Lower lobe of right lung (tissue), 2 donors: Measurements from ENCODE around the gene ACAP1. TPM values are rescaled to one million over a fixed set of nuclear protein-coding genes. Genes with fewer than 3 reads are reported as not detected.
"Not testable (repeated sequence)": the region's sequence is repeated elsewhere in the genome, so short reads cannot be mapped to it uniquely, and the experiment has no call there.

Experiments used
- ATAC-seq, 2 donors: fragments of 200-7000 bp; cut with Tn5 transposase; one replicate each; pipeline ENCODE4 v1.9.1; 2020 to 2022; ENCODE audit warnings: mild to moderate bottlenecking in 2 of 2, moderate library complexity in 2 of 2
- DNase-seq: peaks from one replicate; pipeline ENCODE4 v3.0.0-alpha.2; 2020
- H3K27ac ChIP-seq: fragments of 200-600 bp; one replicate; pipeline ENCODE4 v1.8.0; 2022
- H3K27me3 ChIP-seq: fragments of 200-600 bp; one replicate; pipeline ENCODE4 v1.8.0; 2022; ENCODE audit warnings: low read depth
- H3K36me3 ChIP-seq: fragments of 200-600 bp; one replicate; pipeline ENCODE4 v1.8.0; 2022; ENCODE audit warnings: mild to moderate bottlenecking
- H3K4me1 ChIP-seq: fragments of 200-600 bp; one replicate; pipeline ENCODE4 v1.8.0; 2022
- H3K4me3 ChIP-seq: fragments of 200-600 bp; one replicate; pipeline ENCODE4 v1.8.0; 2022; ENCODE audit warnings: mild to moderate bottlenecking
- H3K9me3 ChIP-seq: fragments of 200-600 bp; one replicate; pipeline ENCODE4 v1.8.0; 2022
- CTCF ChIP-seq: fragments of 200-600 bp; IDR thresholded peaks from one replicate; pipeline ENCODE4 v1.8.0; 2022; ENCODE audit warnings: antibody characterized with exemption, mild to moderate bottlenecking
- intact Hi-C: fragments of 100-400 bp; cut with DNase I; formaldehyde crosslinking; loops from one replicate; pipeline ENCODE4 v1.11.0; 2022
- total RNA-seq: library from RNA; stranded (reverse); fragmentation: NEBNext Ultra II Directional; extraction: Animal tissue kit (Norgen Biotek cat#: 25700); gene quantifications from one replicate; pipeline ENCODE4 v1.2.1, GENCODE V29; 2021
- donor health status: DM: no; HTN: yes; CAD: no; lungs with severe emphysema.

Gene ACAP1
- total RNA-seq, 1 donor from 2014 or later: 26.5 TPM

GRCh38 chr17:7356072-7356549 is 19.8 kb downstream of the ACAP1 start:
- H3K27ac ChIP-seq: no peak overlapping the region
- intact Hi-C loops: no loop called here
- H3K4me3 ChIP-seq: peak overlapping the region; percentile 19

DNA sequence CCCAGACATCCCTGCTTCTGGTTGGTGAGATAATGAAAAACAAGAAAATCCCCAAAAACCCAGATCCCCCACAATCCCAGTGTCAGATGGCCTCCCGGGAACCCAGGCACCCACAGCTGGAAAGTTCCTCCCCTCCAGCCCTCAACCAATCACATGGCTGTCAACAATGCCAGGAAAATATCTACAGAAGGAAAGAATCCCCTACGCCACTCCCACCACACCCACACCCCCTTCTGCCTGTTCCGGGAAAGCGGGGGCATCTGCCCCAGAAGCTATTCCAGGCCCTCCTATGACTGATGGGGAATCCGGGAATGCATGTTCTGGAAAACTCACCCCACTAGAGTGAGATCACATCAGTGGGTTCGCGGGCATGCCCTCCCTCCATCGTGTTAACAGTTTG is 20.4 kb downstream of the ACAP1 start:
- no peaks in the 10 kb centered on the region for H3K27me3 ChIP-seq
- H3K9me3 ChIP-seq: no peaks in the 10 kb centered on the region
- TF ChIP-seq CTCF: no peak
- H3K36me3 ChIP-seq: no peaks in the 10 kb centered on the region
- DNase-seq (no peak), ATAC-seq (no peak)
- intact Hi-C loops: no loop called here
- peaks cover 37% of the 10 kb centered on the region for H3K4me1 ChIP-seq
- H3K4me3 ChIP-seq: peak overlapping the region; percentile 19
- H3K27ac ChIP-seq: no peak overlapping the region

More at GRCh38 chr17:7356072-7356549, 19.8 kb downstream of the ACAP1 start:
- TF ChIP-seq CTCF: peak; percentile 92
- peaks cover 37% of the 10 kb centered on the region for H3K4me1 ChIP-seq
- ATAC-seq: peak; percentile 47 to 70
- H3K27me3 ChIP-seq: no peaks in the 10 kb centered on the region
- peak; percentile 90 for DNase-seq
- H3K36me3 ChIP-seq: no peaks in the 10 kb centered on the region
- no peaks in the 10 kb centered on the region for H3K9me3 ChIP-seq

DNA sequence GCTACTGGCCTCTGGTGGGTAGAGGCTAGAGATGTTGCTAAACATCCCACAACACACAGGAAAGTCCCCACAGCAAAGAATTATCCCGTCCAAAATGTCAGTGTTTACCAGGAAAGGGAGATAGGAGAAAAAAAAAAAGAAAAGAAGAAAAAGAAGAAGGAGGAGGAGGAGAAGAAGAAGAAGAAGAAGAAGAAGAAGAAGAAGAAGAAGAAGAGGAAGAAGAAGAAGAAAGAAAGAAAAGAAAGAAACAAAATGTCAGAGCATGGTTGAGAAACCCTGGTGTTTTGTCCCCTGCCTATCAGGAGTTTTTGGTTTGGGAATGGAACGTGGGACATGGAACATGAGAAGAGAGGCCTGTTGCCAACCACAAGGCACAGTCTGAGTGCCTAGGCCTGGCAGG is 21.1 kb downstream of the ACAP1 start:
- no peaks in the 10 kb centered on the region for H3K27me3 ChIP-seq

DNA sequence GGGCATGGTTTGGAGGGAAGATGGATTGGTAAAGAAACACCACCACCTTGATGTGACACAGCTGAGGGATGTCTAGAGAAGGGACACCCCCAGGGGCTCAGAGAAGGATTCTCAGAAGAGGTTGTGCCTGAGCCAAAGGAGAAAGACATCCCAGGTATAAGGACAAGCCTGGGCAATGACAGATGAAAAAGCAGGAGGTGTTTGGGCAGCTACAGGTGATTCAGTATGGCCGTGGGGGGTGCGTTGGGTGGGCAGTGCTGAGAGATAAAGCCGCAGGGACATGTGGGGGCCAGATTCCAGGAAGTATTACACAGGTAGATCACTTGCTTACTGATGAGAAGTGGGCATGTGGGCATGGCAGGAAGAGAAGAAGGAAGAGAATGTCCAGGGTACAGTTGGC is 25.6 kb downstream of the ACAP1 start:
- no peak for DNase-seq
- TF ChIP-seq CTCF: no peak
- intact Hi-C loops: no loop called here
- no peaks in the 10 kb centered on the region for H3K4me1 ChIP-seq
- no peak overlapping the region for H3K27ac ChIP-seq
- no peak overlapping the region for H3K4me3 ChIP-seq
- H3K9me3 ChIP-seq: no peaks in the 10 kb centered on the region
- no peak for ATAC-seq
- H3K27me3 ChIP-seq: no peaks in the 10 kb centered on the region
- no peaks in the 10 kb centered on the region for H3K36me3 ChIP-seq

More for the DNA sequence above, 21.1 kb downstream of the ACAP1 start:
- no peak for TF ChIP-seq CTCF
- no peak overlapping the region for H3K4me3 ChIP-seq
- H3K27ac ChIP-seq: no peak overlapping the region
- ATAC-seq (no peak), DNase-seq (no peak)
- no peaks in the 10 kb centered on the region for H3K36me3 ChIP-seq
- intact Hi-C loops: no loop called here
- H3K9me3 ChIP-seq: no peaks in the 10 kb centered on the region
- H3K4me1 ChIP-seq: peaks cover 35% of the 10 kb centered on the region

- no peak overlapping the region for H3K27ac ChIP-seq
- no peak for TF ChIP-seq CTCF
- H3K4me3 ChIP-seq: no peak overlapping the region
- intact Hi-C loops: no loop called here
- ATAC-seq: no peak
- H3K36me3 ChIP-seq: no peaks in the 10 kb centered on the region
- H3K27me3 ChIP-seq: no peaks in the 10 kb centered on the region
- no peaks in the 10 kb centered on the region for H3K9me3 ChIP-seq
- H3K4me1 ChIP-seq: no peaks in the 10 kb centered on the region
- no peak for DNase-seq
Measured at GRCh38 chr17:7363311-7363710, 27.0 kb downstream of the ACAP1 start.

GRCh38 chr17:7365963-7366362 is 29.6 kb downstream of the ACAP1 start:
- ATAC-seq, H3K36me3 ChIP-seq, H3K9me3 ChIP-seq, H3K4me1 ChIP-seq, DNase-seq, H3K27me3 ChIP-seq, H3K27ac ChIP-seq, intact Hi-C loops, H3K4me3 ChIP-seq: not testable (repeated sequence)
